Calu3 (cell line): ENCODE data around the gene TRIM44. TPM values are rescaled to one million over a fixed set of nuclear protein-coding genes. Genes with fewer than 3 reads are reported as not detected.

Experiments used
- BruUV-seq: library from RNA; stranded (reverse); fragments of 400-500 nt; replicated peaks from 2 replicates; lab custom pipeline; 2021; lab: Mats Ljungman, UMichigan
- CTCF ChIA-PET: fragments of 300-600 bp; sonication (Branson Sonifier 250); formaldehyde crosslinking; loops from one replicate; lab custom pipeline; 2022; ENCODE audit warnings: antibody characterized with exemption; lab: Charles Lee
- DNase-seq: peaks from one replicate; pipeline ENCODE4 v3.0.0; 2022
- H3K27ac Mint-ChIP-seq: one replicate; pipeline ENCODE4 v1.8.0; 2022; ENCODE audit warnings: mixed read lengths; ENCODE audit not compliant: unreplicated experiment
- H3K27me3 Mint-ChIP-seq: one replicate; pipeline ENCODE4 v1.8.0; 2022; ENCODE audit warnings: mixed read lengths; ENCODE audit not compliant: unreplicated experiment
- H3K36me3 Mint-ChIP-seq: one replicate; pipeline ENCODE4 v1.8.0; 2022; ENCODE audit warnings: mild to moderate bottlenecking, moderate library complexity, mixed read lengths; ENCODE audit not compliant: insufficient read depth, unreplicated experiment
- H3K4me1 Mint-ChIP-seq: one replicate; pipeline ENCODE4 v1.8.0; 2022; ENCODE audit warnings: mild to moderate bottlenecking, low read depth, mixed read lengths; ENCODE audit not compliant: unreplicated experiment
- H3K4me3 Mint-ChIP-seq: one replicate; pipeline ENCODE4 v1.8.0; 2022; ENCODE audit warnings: mild to moderate bottlenecking, low read depth, moderate library complexity, mixed read lengths; ENCODE audit not compliant: unreplicated experiment
- H3K9me3 Mint-ChIP-seq: one replicate; pipeline ENCODE4 v1.8.0; 2022; ENCODE audit warnings: low read depth, mixed read lengths; ENCODE audit not compliant: unreplicated experiment
- intact Hi-C: fragments of 100-400 bp; cut with micrococcal nuclease; formaldehyde crosslinking; loops from one replicate; pipeline ENCODE4 v1.10.0; 2022; ENCODE audit not compliant: unreplicated experiment
- total RNA-seq: library from RNA; stranded (reverse); gene quantifications from 2 replicates; pipeline ENCODE4 v1.2.3, GENCODE V29; 2022
- TF ChIP-seq, protein P1 (sequence below): fragments of 200-600 bp; IDR thresholded peaks from one replicate; pipeline ENCODE4 v1.8.0; 2022; ENCODE audit warnings: antibody characterized with exemption; ENCODE audit not compliant: unreplicated experiment

Gene TRIM44
- total RNA-seq, 1 experiment from 2014 or later = 71.3 TPM

DNA sequence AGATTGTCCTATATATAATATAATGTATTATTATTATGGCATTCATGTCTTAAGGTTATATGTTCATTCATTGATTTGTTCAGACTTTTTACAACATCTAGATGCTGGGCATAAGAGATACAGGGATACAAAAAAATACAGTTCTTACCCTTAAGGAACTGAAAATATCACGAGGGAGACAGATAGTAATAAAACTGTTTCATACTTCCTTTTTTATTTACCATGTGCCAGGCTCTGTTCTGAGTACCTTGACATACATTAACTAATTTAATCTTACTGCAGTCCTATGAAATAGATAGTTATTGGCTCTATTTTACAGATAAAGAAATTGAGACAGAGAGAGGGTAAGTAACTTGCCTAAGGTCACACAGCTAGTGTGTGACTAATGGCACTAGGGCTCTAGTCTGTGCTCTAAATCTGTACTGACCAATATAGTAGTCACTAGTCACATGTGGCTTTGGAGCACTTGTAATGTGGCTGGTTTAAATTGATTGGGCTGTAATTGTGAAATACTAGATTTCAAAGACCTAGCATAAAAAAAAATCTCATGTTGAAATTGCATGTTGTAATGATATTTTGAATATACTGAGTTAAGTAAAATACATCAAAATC, 21.3 kb downstream of the TRIM44 start:
- no peak for DNase-seq
- no peaks in the 10 kb centered on the region for H3K9me3 Mint-ChIP-seq
- no peak overlapping the region for H3K4me3 Mint-ChIP-seq
- H3K27me3 Mint-ChIP-seq = no peaks in the 10 kb centered on the region
- intact Hi-C loops = no loop called here
- CTCF ChIA-PET = no interaction called here
- TF ChIP-seq, protein P1, sequence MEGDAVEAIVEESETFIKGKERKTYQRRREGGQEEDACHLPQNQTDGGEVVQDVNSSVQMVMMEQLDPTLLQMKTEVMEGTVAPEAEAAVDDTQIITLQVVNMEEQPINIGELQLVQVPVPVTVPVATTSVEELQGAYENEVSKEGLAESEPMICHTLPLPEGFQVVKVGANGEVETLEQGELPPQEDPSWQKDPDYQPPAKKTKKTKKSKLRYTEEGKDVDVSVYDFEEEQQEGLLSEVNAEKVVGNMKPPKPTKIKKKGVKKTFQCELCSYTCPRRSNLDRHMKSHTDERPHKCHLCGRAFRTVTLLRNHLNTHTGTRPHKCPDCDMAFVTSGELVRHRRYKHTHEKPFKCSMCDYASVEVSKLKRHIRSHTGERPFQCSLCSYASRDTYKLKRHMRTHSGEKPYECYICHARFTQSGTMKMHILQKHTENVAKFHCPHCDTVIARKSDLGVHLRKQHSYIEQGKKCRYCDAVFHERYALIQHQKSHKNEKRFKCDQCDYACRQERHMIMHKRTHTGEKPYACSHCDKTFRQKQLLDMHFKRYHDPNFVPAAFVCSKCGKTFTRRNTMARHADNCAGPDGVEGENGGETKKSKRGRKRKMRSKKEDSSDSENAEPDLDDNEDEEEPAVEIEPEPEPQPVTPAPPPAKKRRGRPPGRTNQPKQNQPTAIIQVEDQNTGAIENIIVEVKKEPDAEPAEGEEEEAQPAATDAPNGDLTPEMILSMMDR = no peak
- peaks cover 4% of the 10 kb centered on the region for H3K36me3 Mint-ChIP-seq
- BruUV-seq = no TSS peak
- peaks cover 27% of the 10 kb centered on the region for H3K4me1 Mint-ChIP-seq
- H3K27ac Mint-ChIP-seq = no peak overlapping the region

DNA sequence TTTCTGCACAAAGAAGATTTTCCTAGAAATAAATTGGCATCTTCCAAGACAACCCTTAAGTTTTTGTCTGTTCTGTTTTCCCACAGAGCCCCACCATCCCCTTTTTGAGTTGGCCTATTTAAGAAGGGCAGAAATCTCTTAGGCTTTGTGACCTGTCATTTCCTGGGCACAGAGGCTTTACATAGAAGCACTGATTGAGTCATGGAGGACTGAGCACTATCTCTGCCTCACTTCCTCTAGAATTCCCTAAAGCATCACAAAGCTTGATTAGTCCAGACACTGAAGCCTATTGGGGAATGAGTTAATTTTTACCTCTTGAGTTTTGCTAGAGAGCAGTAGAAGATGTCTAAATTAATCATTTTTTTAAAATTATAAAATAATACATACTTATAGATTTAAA, 25.4 kb downstream of the TRIM44 start:
- no peaks in the 10 kb centered on the region for H3K9me3 Mint-ChIP-seq
- peaks cover 11% of the 10 kb centered on the region for H3K36me3 Mint-ChIP-seq
- TF ChIP-seq, protein P1 = no peak
- H3K27me3 Mint-ChIP-seq = no peaks in the 10 kb centered on the region
- no TSS peak for BruUV-seq
- H3K4me1 Mint-ChIP-seq = peaks cover 5% of the 10 kb centered on the region
- intact Hi-C loops = no loop called here
- no peak overlapping the region for H3K4me3 Mint-ChIP-seq
- DNase-seq = no peak
- no peak overlapping the region for H3K27ac Mint-ChIP-seq
- CTCF ChIA-PET = no interaction called here

DNA sequence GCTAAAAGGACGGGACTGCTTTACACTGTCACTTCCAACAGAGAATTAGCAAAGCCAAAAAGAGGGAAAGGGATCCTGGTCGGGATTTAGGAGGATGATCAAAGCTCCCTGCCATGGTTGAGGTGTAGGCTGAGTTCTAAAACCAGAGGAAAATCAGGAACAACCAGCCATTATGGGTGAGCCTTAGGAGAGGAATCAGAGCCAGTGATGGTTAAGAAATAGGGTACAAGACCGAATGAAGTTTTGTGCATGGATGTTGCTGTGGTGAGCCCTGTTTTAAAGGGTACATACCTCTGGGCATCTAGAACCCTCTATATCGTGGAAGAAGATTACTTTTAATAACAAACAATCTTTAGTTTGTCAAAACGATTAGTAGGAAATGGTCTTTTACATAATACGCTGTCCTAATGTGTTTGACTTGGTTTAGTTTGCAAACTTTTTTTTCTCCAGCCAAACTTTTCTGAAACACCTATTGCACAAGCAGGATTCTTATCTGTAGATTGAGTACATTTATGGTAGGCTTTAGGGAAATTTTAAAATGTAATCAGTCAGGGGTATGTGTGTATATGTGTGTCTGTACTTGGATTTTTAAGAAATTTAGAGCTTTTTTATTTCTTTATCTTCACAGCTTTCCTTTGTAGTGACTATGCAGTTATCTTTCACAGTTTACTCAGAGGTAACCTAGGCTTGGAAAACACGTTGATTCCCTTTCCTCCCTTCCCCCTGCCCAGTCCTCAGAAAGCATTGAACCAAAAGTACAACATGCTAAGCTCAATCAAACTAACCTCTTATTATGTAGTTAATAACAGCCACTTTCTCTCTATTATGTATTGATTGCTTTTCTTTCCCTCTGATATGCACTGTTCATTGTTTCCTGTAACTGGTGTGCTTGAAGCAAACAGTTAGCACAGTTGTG, 26.8 kb downstream of the TRIM44 start:
- no peaks in the 10 kb centered on the region for H3K9me3 Mint-ChIP-seq
- CTCF ChIA-PET = no interaction called here
- intact Hi-C loops = no loop called here
- TF ChIP-seq, protein P1 = no peak
- H3K4me1 Mint-ChIP-seq = no peaks in the 10 kb centered on the region
- no peak overlapping the region for H3K27ac Mint-ChIP-seq
- BruUV-seq = no TSS peak
- no peak overlapping the region for H3K4me3 Mint-ChIP-seq
- peaks cover 11% of the 10 kb centered on the region for H3K36me3 Mint-ChIP-seq
- DNase-seq = no peak
- H3K27me3 Mint-ChIP-seq = no peaks in the 10 kb centered on the region

DNA sequence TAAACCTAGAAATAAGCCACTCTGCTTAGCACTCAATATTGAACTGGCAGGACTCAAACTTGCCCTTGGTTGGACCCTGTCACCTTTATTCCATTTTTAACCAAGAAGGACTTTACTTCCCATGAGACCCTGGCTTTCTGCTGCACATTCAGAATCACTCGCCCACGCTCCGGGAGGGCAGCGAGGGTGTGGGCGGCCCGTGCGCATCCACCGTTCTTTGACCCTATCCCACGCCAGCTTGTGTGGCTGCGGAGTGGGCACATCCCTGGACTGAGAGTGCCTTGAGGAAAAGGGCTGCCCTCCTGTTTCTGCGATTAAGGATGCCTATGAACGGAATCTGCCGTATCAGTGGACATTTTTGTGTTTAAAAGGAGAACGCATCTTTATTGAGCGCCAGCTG, 39.6 kb downstream of the TRIM44 start:
- CTCF ChIA-PET = no interaction called here
- no peaks in the 10 kb centered on the region for H3K27me3 Mint-ChIP-seq

More for the DNA sequence above, 39.6 kb downstream of the TRIM44 start:
- no peak for DNase-seq
- no peaks in the 10 kb centered on the region for H3K4me1 Mint-ChIP-seq
- peaks cover 5% of the 10 kb centered on the region for H3K9me3 Mint-ChIP-seq
- H3K27ac Mint-ChIP-seq = no peak overlapping the region
- H3K36me3 Mint-ChIP-seq = no peaks in the 10 kb centered on the region
- no peak overlapping the region for H3K4me3 Mint-ChIP-seq
- TF ChIP-seq, protein P1 = no peak
- intact Hi-C loops = no loop called here
- no TSS peak for BruUV-seq
